ENCODE data around the gene ATP1B3. TPM values are rescaled to one million over a fixed set of nuclear protein-coding genes. Genes with fewer than 3 reads are reported as not detected.

ATP1B3 gene
- total and polyA plus RNA-seq, 2 of the 13 experiments (the other 11 are each of a cell fraction or from before 2014, with no cell fraction given) = 84.3 to 93.6 TPM

- H3K36me3 ChIP-seq (replicated peaks in 1 of 2; ENCODE audit: control insufficient read depth in 1 of 2, insufficient read depth in 2 of 2, low read length in 2 of 2) = peaks cover 6 to 64% of the 10 kb centered on the region in 2 experiments; a peak in 4 of 5 replicates
- CTCF ChIA-PET (ENCODE audit: low intra/inter-chr PET ratio, low total read pairs) = interaction anchor here (2.9 kb wide), 1 partner anchor 338 kb away, joined by 12 read pairs; no protein-coding TSS in a partner anchor
These were observed 37.9 kb downstream of the ATP1B3 start for GRCh38 chr3:141914311-141914710.

More at GRCh38 chr3:141914311-141914710, 37.9 kb downstream of the ATP1B3 start:
- no peak overlapping the region for H3K4me3 ChIP-seq (replicated peaks in 1 of 3; ENCODE audit: insufficient read depth in 1 of 3, low read depth in 2 of 3, low read length in 3 of 3)
- BruUV-seq (replicated peaks) = no TSS peak
- POLR2A ChIA-PET = no interaction called here
- H3K27ac ChIP-seq (ENCODE audit: extremely low read length, insufficient read depth, low read length) = no peak overlapping the region
- FAIRE-seq (no peak), DNase-seq (ENCODE audit: low spot score) (no peak), ATAC-seq (no peak)
- H3K4me1 ChIP-seq (ENCODE audit: insufficient read depth, low read length) = no peaks in the 10 kb centered on the region
- intact Hi-C loops (cut with micrococcal nuclease; ENCODE audit: unreplicated experiment) (loop anchor here (5.0 kb wide), 1 partner anchor 267 kb away; no protein-coding TSS in a partner anchor), in situ Hi-C loops (cut with HindIII; ENCODE audit: extremely low pct_ligation_motif_present, low pct_unique_long_range_greater_than_20kb) (no loop called here)
- TF ChIP-seq HMG20A (CRISPR knock-in tag; IDR thresholded peaks at IDR 0.05; ENCODE audit: borderline replicate concordance) (no peak), ZNF160 (CRISPR knock-in tag; IDR thresholded peaks at IDR 0.05) (no peak), SKIL (CRISPR knock-in tag; IDR thresholded peaks at IDR 0.05; ENCODE audit: borderline replicate concordance) (no peak), THAP11 (CRISPR knock-in tag; IDR thresholded peaks at IDR 0.05) (no peak), ZNF704 (CRISPR knock-in tag; IDR thresholded peaks at IDR 0.05; ENCODE audit: borderline replicate concordance) (no peak), ZBTB40 (IDR thresholded peaks at IDR 0.05) (no peak), ZBTB40 (CRISPR knock-in tag; IDR thresholded peaks at IDR 0.05) (no peak)
- H3K9me3 ChIP-seq (ENCODE audit: low read length) = no peaks in the 10 kb centered on the region
- H3K9ac ChIP-seq (ENCODE audit: insufficient read depth, low read depth, low read length) = no peak overlapping the region
- H2AFZ ChIP-seq (ENCODE audit: low read length) = no peak overlapping the region
- 93% methylated on average over 4 of the region's 4 CpGs for whole genome bisulfite sequencing (ENCODE audit: low lambda C conversion rate)
- H4K20me1 ChIP-seq (ENCODE audit: insufficient read depth, low read length) = no peaks in the 10 kb centered on the region
- H3K79me2 ChIP-seq (ENCODE audit: insufficient read depth, low read length) = no peaks in the 10 kb centered on the region
- no peaks in the 10 kb centered on the region for H3K27me3 ChIP-seq (ENCODE audit: control insufficient read depth in 1 of 2, insufficient read depth in 2 of 2, low read length in 2 of 2)
- no peak overlapping the region for H3K4me2 ChIP-seq (ENCODE audit: low read depth, low read length)

Data from HepG2 (cell line).